ENCODE measurements around the gene PNCK. TPM values are rescaled to one million over a fixed set of nuclear protein-coding genes. Genes with fewer than 3 reads are reported as not detected.

Gene PNCK
- total RNA-seq, 1 experiment from 2014 or later = 26.8 TPM

DNA sequence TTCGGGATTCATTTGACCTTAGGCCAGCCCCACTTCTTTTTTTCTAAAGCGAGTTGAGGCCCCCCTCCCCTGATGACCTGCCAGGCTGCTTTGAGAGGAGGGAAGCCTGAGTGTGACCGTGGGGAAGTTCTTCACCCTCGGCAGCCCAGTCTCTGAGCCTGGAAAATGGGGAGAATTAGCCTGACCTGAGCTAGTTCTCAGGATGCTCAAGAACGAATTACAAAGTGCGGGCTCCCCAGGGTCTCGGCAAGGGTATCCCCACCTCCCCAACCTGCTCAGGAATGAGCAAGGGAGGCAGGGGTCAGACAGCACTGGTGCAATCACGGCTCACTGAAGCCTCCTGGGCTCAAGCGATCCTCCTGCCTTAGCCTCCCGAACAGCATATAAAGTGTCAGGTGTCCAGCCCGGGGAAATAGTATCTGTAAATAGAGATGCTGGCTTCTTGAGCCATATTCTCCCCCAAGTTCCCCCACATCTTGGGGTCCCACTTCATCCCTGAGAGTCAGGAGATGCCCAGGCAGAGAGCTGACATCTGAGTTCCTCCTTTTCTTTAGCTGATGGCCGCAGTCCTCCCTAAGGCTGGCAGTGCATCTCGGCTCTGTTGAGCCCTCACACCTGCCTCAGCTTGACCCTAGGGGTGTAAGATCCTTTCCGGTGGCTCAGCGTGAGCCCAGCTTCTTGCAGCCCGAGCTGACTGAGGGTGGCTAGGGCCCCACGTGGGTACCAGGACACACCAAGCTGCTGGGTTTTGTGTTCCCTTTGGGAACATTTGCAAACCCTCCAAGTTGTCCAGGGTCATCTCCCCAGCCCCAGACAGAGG, 25.0 kb downstream of the PNCK start:
- H3K27me3 ChIP-seq (ENCODE audit: insufficient read depth, low read length) = peaks cover 43% of the 10 kb centered on the region
- no CpG with 5 or more reads among the region's 17 CpGs for WGBS (ENCODE audit: extremely low coverage, insufficient read length, low lambda C conversion rate)

More for the DNA sequence above, 25.0 kb downstream of the PNCK start:
- no peak overlapping the region for H2BK15ac ChIP-seq (ENCODE audit: low read depth, low read length)
- no peaks in the 10 kb centered on the region for H3K79me2 ChIP-seq (ENCODE audit: insufficient read depth, low read length)
- H2BK120ac ChIP-seq (ENCODE audit: low read depth, low read length, poor library complexity, severe bottlenecking) = no peak overlapping the region
- peaks cover 27% of the 10 kb centered on the region for H3K9me3 ChIP-seq (ENCODE audit: control insufficient read depth, low read depth, low read length)
- no peak overlapping the region for H3K18ac ChIP-seq (ENCODE audit: insufficient read length, low read depth, low read length)
- TF ChIP-seq, protein P1, sequence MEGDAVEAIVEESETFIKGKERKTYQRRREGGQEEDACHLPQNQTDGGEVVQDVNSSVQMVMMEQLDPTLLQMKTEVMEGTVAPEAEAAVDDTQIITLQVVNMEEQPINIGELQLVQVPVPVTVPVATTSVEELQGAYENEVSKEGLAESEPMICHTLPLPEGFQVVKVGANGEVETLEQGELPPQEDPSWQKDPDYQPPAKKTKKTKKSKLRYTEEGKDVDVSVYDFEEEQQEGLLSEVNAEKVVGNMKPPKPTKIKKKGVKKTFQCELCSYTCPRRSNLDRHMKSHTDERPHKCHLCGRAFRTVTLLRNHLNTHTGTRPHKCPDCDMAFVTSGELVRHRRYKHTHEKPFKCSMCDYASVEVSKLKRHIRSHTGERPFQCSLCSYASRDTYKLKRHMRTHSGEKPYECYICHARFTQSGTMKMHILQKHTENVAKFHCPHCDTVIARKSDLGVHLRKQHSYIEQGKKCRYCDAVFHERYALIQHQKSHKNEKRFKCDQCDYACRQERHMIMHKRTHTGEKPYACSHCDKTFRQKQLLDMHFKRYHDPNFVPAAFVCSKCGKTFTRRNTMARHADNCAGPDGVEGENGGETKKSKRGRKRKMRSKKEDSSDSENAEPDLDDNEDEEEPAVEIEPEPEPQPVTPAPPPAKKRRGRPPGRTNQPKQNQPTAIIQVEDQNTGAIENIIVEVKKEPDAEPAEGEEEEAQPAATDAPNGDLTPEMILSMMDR (conservative IDR thresholded peaks at IDR 0.05) = no peak
- no peak overlapping the region for H3K56ac ChIP-seq (ENCODE audit: insufficient read length, low read depth, low read length)
- no peak overlapping the region for H3K9ac ChIP-seq (ENCODE audit: extremely low read depth, insufficient read length, low read length)
- H3K4ac ChIP-seq (ENCODE audit: low read depth, low read length) = no peak overlapping the region
- H2AK5ac ChIP-seq (ENCODE audit: insufficient read length, low read length) = no peak overlapping the region
- Mint-ChIP-seq H3K4me3 (no peak overlapping the region), H3K9me3 (peaks cover 53 to 65% of the 10 kb centered on the region in 2 experiments), H3K27me3 (ENCODE audit: low read depth) (peaks cover 53% of the 10 kb centered on the region), H3K36me3 (ENCODE audit: insufficient read depth in 1 of 3, low read depth in 3 of 3) (no peaks in the 10 kb centered on the region), H3K27ac (no peak overlapping the region), H3K4me1 (peaks cover 2 to 3% of the 10 kb centered on the region in 2 experiments; a peak in 2 of 4 replicates)
- no peak overlapping the region for H4K8ac ChIP-seq (replicated peaks; ENCODE audit: insufficient read length, low read depth, low read length)
- peaks cover 2% of the 10 kb centered on the region for H4K20me1 ChIP-seq (ENCODE audit: control insufficient read depth, insufficient read depth, insufficient read length)
- H2AFZ ChIP-seq (ENCODE audit: low read length) = no peak overlapping the region
- H2BK5ac ChIP-seq (ENCODE audit: insufficient read length, low read length) = no peak overlapping the region
- no peaks in the 10 kb centered on the region for H3K79me1 ChIP-seq (ENCODE audit: insufficient read depth, low read depth, low read length, poor library complexity, severe bottlenecking)
- no peak overlapping the region for H3T11ph ChIP-seq (ENCODE audit: low read length)
- no peak overlapping the region for H2BK12ac ChIP-seq (ENCODE audit: insufficient read length, low read depth, low read length)
- no peak overlapping the region for H3K4me2 ChIP-seq (ENCODE audit: insufficient read depth, insufficient read length, low read length)
- H4K5ac ChIP-seq (ENCODE audit: insufficient read length, low read depth, low read length) = no peak overlapping the region
- no peak overlapping the region for H3K14ac ChIP-seq (ENCODE audit: insufficient read depth, low read length)
- peak; percentile 17 for DNase-seq
- H2BK20ac ChIP-seq (ENCODE audit: low read depth, low read length, poor library complexity, severe bottlenecking) = no peak overlapping the region
- H3K4me1 ChIP-seq (ENCODE audit: insufficient read depth, low read length) = no peaks in the 10 kb centered on the region; the same call in 1 of the 2 replicates
- peaks cover 8% of the 10 kb centered on the region for H3K23me2 ChIP-seq (ENCODE audit: insufficient read length, low read depth, low read length, poor library complexity, severe bottlenecking)
- no peak overlapping the region for H3K27ac ChIP-seq (ENCODE audit: insufficient read length, low read depth, low read length)
- no peak overlapping the region for H3K23ac ChIP-seq (ENCODE audit: insufficient read length, low read depth, low read length)
- H4K91ac ChIP-seq (ENCODE audit: insufficient read length, low read depth, low read length) = no peak overlapping the region
